ENCODE results near the gene SUN5. TPM values are rescaled to one million over a fixed set of nuclear protein-coding genes. Genes with fewer than 3 reads are reported as not detected.

The SUN5 gene
- total and polyA plus RNA-seq, 11 donors: not detected

DNA sequence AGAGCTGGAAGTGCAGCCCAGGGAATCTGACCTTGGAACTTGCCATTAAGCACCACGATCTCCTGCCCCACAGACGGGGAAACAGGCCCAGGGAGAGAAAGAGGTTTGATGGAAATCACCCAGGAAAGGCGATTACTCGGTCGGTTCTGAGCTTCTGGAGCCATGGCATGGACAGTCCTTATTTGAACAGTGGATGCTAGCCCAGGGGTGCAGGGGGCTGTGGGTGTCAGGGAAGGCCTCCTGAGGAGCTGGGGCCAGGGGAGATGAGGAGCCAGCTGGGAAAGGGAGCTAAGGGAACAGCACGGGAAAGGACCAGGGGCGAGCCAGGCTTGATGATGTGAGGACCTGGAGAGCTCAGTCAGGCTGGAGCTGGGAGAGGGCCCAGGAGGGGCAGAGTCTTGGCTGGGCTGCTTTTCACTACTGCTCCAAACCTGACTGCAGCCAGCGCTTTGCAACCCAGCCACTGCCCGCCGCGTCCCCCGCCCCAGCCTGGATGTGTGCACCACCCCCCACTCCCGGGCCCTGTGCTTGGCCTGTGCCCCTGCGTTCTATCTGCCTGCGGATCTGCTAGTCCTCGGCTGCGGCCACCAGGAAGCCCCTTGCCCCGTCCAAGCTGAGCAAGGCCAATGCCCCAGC, 17.8 kb downstream of the SUN5 start:
- no peak for ATAC-seq
- no peak overlapping the region for H3K27ac ChIP-seq
- no peaks in the 10 kb centered on the region for H3K36me3 ChIP-seq
- H3K27me3 ChIP-seq: no peaks in the 10 kb centered on the region
- H3K4me1 ChIP-seq: peaks cover 0 to 17% (median 0%) of the 10 kb centered on the region in 12 donors
- 65 to 83% (median 82%) methylated on average over 13 to 18 of the region's 18 CpGs for WGBS, 4 donors
- no peaks in the 10 kb centered on the region for H3K9me3 ChIP-seq
- intact Hi-C loops (cut with DNase I): no loop called here
- peak in 1 of 5 donors; percentile 17 for DNase-seq
- TF ChIP-seq, protein P1, sequence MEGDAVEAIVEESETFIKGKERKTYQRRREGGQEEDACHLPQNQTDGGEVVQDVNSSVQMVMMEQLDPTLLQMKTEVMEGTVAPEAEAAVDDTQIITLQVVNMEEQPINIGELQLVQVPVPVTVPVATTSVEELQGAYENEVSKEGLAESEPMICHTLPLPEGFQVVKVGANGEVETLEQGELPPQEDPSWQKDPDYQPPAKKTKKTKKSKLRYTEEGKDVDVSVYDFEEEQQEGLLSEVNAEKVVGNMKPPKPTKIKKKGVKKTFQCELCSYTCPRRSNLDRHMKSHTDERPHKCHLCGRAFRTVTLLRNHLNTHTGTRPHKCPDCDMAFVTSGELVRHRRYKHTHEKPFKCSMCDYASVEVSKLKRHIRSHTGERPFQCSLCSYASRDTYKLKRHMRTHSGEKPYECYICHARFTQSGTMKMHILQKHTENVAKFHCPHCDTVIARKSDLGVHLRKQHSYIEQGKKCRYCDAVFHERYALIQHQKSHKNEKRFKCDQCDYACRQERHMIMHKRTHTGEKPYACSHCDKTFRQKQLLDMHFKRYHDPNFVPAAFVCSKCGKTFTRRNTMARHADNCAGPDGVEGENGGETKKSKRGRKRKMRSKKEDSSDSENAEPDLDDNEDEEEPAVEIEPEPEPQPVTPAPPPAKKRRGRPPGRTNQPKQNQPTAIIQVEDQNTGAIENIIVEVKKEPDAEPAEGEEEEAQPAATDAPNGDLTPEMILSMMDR (IDR thresholded peaks at IDR 0.05): no peak
- TF ChIP-seq POLR2A (IDR thresholded peaks at IDR 0.05): no peak
- no peak overlapping the region for H3K4me3 ChIP-seq

DNA sequence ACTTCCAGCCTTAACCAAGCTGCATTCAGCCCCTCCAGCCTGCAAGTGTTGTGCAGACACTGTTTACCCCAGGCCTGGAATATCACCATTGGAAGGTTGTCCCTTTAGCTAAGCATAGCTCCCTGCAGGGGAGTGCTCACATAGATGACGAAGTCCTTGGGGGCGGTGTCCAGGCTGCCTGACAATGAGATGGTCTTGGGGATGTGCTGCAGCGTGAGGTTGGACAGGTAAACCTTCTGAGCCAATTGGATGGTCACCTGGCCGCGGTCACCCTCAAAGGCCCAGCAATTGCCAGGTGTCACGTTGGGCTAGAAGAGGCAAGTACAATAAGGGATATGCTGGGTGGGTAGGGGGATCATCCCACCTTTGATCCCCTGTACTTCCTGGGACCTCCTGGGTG, 18.6 kb downstream of the SUN5 start:
- Histone ChIP-seq H3K4me1 (peaks cover 0 to 17% (median 0%) of the 10 kb centered on the region in 12 donors), H3K9me3 (no peaks in the 10 kb centered on the region), H3K27ac (no peak overlapping the region), H3K27me3 (no peaks in the 10 kb centered on the region), H3K36me3 (no peaks in the 10 kb centered on the region), H3K4me3 (no peak overlapping the region)
- intact Hi-C loops (cut with DNase I): no loop called here
- 68 to 90% (median 85%) methylated on average over 3 to 6 of the region's 6 CpGs for WGBS, 4 donors
- peak in 1 of 5 donors; percentile 13 for DNase-seq
- ATAC-seq: no peak
- TF ChIP-seq POLR2A (IDR thresholded peaks at IDR 0.05): no peak
- TF ChIP-seq, protein P1 (IDR thresholded peaks at IDR 0.05): no peak

DNA sequence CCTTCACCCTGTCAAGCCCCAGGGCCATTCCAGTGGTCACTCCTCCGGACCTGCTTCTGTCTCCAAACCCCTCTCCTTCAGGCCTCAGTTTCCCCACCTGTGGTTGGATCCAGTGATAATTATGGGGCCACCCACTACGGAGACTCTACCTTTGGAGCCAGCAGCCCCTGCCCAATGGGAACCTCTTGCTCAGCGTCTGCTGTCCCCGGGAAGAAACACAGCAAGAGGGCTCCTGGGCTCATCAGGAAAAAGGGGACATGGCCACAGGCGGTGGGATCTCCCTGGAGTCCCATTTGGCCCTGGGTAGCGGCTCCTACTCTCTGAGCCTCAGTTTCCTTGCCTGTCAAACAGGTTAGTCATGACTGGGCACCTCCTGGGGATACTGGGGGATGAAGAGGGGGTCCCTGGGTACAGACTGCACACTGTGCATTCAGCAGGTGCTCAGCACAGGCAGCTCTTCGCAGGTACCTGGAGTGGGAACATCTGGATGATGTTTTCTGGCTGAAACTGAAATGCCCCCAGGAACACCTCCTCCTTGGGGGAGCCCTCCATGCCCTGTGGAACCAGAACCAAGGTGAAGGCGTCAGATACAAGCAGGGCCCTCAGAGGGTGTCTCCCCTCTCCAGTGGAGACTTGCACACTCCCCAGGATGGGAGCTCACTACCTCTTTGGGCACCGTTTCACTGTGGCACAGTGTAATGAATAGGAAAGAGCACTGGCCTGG, 19.4 kb downstream of the SUN5 start:
- Histone ChIP-seq H3K27me3 (no peaks in the 10 kb centered on the region), H3K4me1 (peaks cover 0 to 17% (median 0%) of the 10 kb centered on the region in 12 donors), H3K27ac (no peak overlapping the region), H3K36me3 (no peaks in the 10 kb centered on the region), H3K9me3 (no peaks in the 10 kb centered on the region), H3K4me3 (no peak overlapping the region)
- no peak for TF ChIP-seq POLR2A (IDR thresholded peaks at IDR 0.05)
- TF ChIP-seq, protein P1 (IDR thresholded peaks at IDR 0.05): no peak
- 79 to 88% (median 85%) methylated on average over 6 to 9 of the region's 9 CpGs for WGBS, 4 donors
- intact Hi-C loops (cut with DNase I): no loop called here
- ATAC-seq (no peak), DNase-seq (peak in 1 of 5 donors; percentile 13)

DNA sequence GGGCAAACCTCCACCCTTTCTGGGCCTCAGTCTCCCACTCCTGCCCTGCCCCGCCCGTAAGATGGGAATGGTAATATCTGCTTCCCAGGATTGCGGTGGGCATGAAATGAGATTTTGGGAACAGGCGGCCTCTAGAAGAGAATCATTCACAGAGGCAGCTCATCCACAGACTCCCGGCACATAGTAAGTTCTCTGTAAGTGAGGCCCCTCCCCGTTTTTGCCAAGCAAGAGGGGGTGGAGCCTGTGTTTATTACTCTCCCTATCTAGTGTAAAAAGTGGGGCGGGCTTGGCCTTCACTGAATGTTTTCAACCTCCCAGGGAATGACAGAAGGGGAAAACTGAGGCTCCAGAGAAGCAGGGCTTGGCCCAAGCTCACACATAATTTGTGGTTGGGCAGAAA, 20.0 kb downstream of the SUN5 start:
- no peak overlapping the region for H3K4me3 ChIP-seq
- intact Hi-C loops (cut with DNase I): no loop called here
- H3K36me3 ChIP-seq: no peaks in the 10 kb centered on the region
- peak overlapping the region in 1 of 12 donors; percentile 74 for H3K27ac ChIP-seq
- ATAC-seq: no peak
- WGBS, 4 donors: 61 to 74% (median 67%) methylated on average over 7 of the region's 7 CpGs
- no peak for TF ChIP-seq POLR2A (IDR thresholded peaks at IDR 0.05)
- TF ChIP-seq, protein P1 (IDR thresholded peaks at IDR 0.05): no peak
- H3K9me3 ChIP-seq: no peaks in the 10 kb centered on the region
- peak in 1 of 5 donors; percentile 12 for DNase-seq
- H3K4me1 ChIP-seq: peaks cover 0 to 17% (median 0%) of the 10 kb centered on the region in 12 donors
- H3K27me3 ChIP-seq: no peaks in the 10 kb centered on the region
